GM19397 (cell line): ENCODE measurements around the gene PHACTR3.
A peak's percentile ranks its signal among the peaks of the same experiment; 100 is the strongest.

Experiments
- ATAC-seq: cut with Tn5 transposase; IDR thresholded peaks from one replicate; pipeline ENCODE4 v1.9.1; 2021; ENCODE audit warnings: mild to moderate bottlenecking, moderate library complexity; ENCODE audit not compliant: unreplicated experiment

PHACTR3 gene

GRCh38 chr20:59746155-59746554 is 141.8 kb downstream of the PHACTR3 start:
- ATAC-seq = no peak

- no peak for ATAC-seq
Observed at GRCh38 chr20:59747671-59748515, 143.6 kb downstream of the PHACTR3 start.

- ATAC-seq = no peak
Observed at GRCh38 chr20:59748619-59749191, 144.4 kb downstream of the PHACTR3 start.

GRCh38 chr20:59749301-59749700 is 145.0 kb downstream of the PHACTR3 start:
- ATAC-seq = no peak

GRCh38 chr20:59750209-59750840 is 146.0 kb downstream of the PHACTR3 start:
- no peak for ATAC-seq

- peak; percentile 44 for ATAC-seq
Observed at GRCh38 chr20:59751075-59751711, 146.9 kb downstream of the PHACTR3 start.

GRCh38 chr20:59752101-59752586 is 147.8 kb downstream of the PHACTR3 start:
- ATAC-seq = peak; percentile 72

GRCh38 chr20:59752704-59753460 is 148.5 kb downstream of the PHACTR3 start:
- peak; percentile 33 for ATAC-seq

GRCh38 chr20:59753836-59754235 is 149.5 kb downstream of the PHACTR3 start:
- no peak for ATAC-seq

- no peak for ATAC-seq
Observed at GRCh38 chr20:59754551-59754950, 150.2 kb downstream of the PHACTR3 start.

- no peak for ATAC-seq
Observed at GRCh38 chr20:59756241-59756640, 151.9 kb downstream of the PHACTR3 start.

- no peak for ATAC-seq
Observed at GRCh38 chr20:59764037-59764436, 159.7 kb downstream of the PHACTR3 start.

- no peak for ATAC-seq
Observed at GRCh38 chr20:59765599-59766177, 161.3 kb downstream of the PHACTR3 start.

GRCh38 chr20:59767656-59768055 is 163.3 kb downstream of the PHACTR3 start:
- no peak for ATAC-seq

GRCh38 chr20:59770270-59770669 is 165.9 kb downstream of the PHACTR3 start:
- no peak for ATAC-seq

GRCh38 chr20:59770851-59771250 is 166.5 kb downstream of the PHACTR3 start:
- no peak for ATAC-seq

GRCh38 chr20:59771506-59772372 is 167.4 kb downstream of the PHACTR3 start:
- no peak for ATAC-seq

GRCh38 chr20:59772373-59772705 is 168.0 kb downstream of the PHACTR3 start:
- no peak for ATAC-seq
